A673 (cell line): Measurements from ENCODE around the gene ADAMTS5. TPM values are rescaled to one million over a fixed set of nuclear protein-coding genes. Genes with fewer than 3 reads are reported as not detected.

Experiments used
- BruUV-seq: library from RNA; stranded (reverse); fragments of 400-500 nt; replicated peaks from 2 replicates; lab custom pipeline; 2021; lab: Mats Ljungman, UMichigan
- CTCF ChIA-PET: fragments of 300-600 bp; sonication (Branson Sonifier 250); formaldehyde crosslinking; loops from one replicate; lab custom pipeline; 2022; ENCODE audit warnings: antibody characterized with exemption; lab: Charles Lee
- POLR2A ChIA-PET: fragments of 300-600 bp; sonication (Branson Sonifier 250); formaldehyde crosslinking; loops from one replicate; lab custom pipeline; 2022; ENCODE audit warnings: antibody characterized with exemption; ENCODE audit not compliant: low non-redundant PET; lab: Charles Lee
- DNase-seq: peaks from one replicate; pipeline ENCODE4 v3.0.0-alpha.2; 2015; ENCODE audit warnings: low spot score
- H3K27ac ChIP-seq: fragments of 200-600 bp; sonication (generic); 2 replicates; pipeline ENCODE4 v1.5.1; 2016; ENCODE audit warnings: mixed run types, low read depth, mild to moderate bottlenecking, mixed read lengths, antibody characterized with exemption, low read length; ENCODE audit not compliant: poor library complexity, severe bottlenecking
- H3K27me3 ChIP-seq: fragments of 200-600 bp; sonication (generic); replicated peaks from 2 replicates; pipeline ENCODE4 v1.6.1; 2017; ENCODE audit warnings: mixed run types, low read depth, mild to moderate bottlenecking, mixed read lengths, antibody characterized with exemption, low read length; ENCODE audit not compliant: insufficient read depth, poor library complexity
- H3K36me3 ChIP-seq: fragments of 200-600 bp; sonication (generic); 2 replicates; pipeline ENCODE4 v1.6.1; 2016; ENCODE audit warnings: mixed run types, mild to moderate bottlenecking, mixed read lengths, antibody characterized with exemption, low read length; ENCODE audit not compliant: insufficient read depth, poor library complexity, severe bottlenecking
- H3K4me1 ChIP-seq: fragments of 200-600 bp; sonication (generic); 2 replicates; pipeline ENCODE4 v1.6.1; 2017; ENCODE audit warnings: mixed run types, mild to moderate bottlenecking, mixed read lengths, antibody characterized with exemption, low read length; ENCODE audit not compliant: insufficient read depth, poor library complexity, severe bottlenecking
- H3K4me3 ChIP-seq: fragments of 200-600 bp; sonication (generic); 2 replicates; pipeline ENCODE4 v1.5.1; 2016; ENCODE audit warnings: low read depth, mixed run types, mild to moderate bottlenecking, mixed read lengths, low read length; ENCODE audit not compliant: poor library complexity, severe bottlenecking
- H3K9me3 ChIP-seq: fragments of 200-600 bp; sonication (generic); 2 replicates; pipeline ENCODE4 v1.6.1; 2016; ENCODE audit warnings: mixed run types, low read depth, mild to moderate bottlenecking, mixed read lengths, antibody characterized with exemption, low read length; ENCODE audit not compliant: poor library complexity, severe bottlenecking
- EZH2 ChIP-seq: fragments of 200-600 bp; sonication (generic); IDR thresholded peaks from 2 replicates; pipeline ENCODE4 v1.6.1; 2017; ENCODE audit warnings: borderline replicate concordance, low read depth, mild to moderate bottlenecking, mixed read lengths, antibody characterized with exemption, low read length; ENCODE audit not compliant: poor library complexity, severe bottlenecking
- intact Hi-C: fragments of 100-400 bp; cut with micrococcal nuclease; formaldehyde crosslinking; loops from one replicate; pipeline ENCODE4 v1.10.0; 2022; ENCODE audit not compliant: unreplicated experiment
- total RNA-seq: library from RNA; stranded (reverse); gene quantifications from 2 replicates; pipeline ENCODE4 v1.2.3, GENCODE V29; 2021
- TF ChIP-seq, protein P1 (sequence below): fragments of 300-800, 200-600 bp; sonication (generic); conservative IDR thresholded peaks from 2 replicates; pipeline ENCODE4 v1.5.1; 2017; ENCODE audit warnings: low read depth, mild to moderate bottlenecking, antibody characterized with exemption, low read length, moderate library complexity, mixed read lengths

The ADAMTS5 gene
- total RNA-seq, 1 experiment from 2014 or later: not detected

GRCh38 chr21:26887251-26887650, 79.6 kb downstream of the ADAMTS5 start:
- H3K9me3 ChIP-seq: no peaks in the 10 kb centered on the region
- TF ChIP-seq, protein P1, sequence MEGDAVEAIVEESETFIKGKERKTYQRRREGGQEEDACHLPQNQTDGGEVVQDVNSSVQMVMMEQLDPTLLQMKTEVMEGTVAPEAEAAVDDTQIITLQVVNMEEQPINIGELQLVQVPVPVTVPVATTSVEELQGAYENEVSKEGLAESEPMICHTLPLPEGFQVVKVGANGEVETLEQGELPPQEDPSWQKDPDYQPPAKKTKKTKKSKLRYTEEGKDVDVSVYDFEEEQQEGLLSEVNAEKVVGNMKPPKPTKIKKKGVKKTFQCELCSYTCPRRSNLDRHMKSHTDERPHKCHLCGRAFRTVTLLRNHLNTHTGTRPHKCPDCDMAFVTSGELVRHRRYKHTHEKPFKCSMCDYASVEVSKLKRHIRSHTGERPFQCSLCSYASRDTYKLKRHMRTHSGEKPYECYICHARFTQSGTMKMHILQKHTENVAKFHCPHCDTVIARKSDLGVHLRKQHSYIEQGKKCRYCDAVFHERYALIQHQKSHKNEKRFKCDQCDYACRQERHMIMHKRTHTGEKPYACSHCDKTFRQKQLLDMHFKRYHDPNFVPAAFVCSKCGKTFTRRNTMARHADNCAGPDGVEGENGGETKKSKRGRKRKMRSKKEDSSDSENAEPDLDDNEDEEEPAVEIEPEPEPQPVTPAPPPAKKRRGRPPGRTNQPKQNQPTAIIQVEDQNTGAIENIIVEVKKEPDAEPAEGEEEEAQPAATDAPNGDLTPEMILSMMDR: no peak
- no peak for TF ChIP-seq EZH2
- no peak overlapping the region for H3K27ac ChIP-seq
- no peak overlapping the region for H3K4me3 ChIP-seq
- ChIA-PET CTCF (no interaction called here), POLR2A (interaction anchor here (0.6 kb wide), 1 partner anchor 810 kb away, joined by 3 read pairs; no protein-coding TSS in a partner anchor)
- no peaks in the 10 kb centered on the region for H3K36me3 ChIP-seq
- no peaks in the 10 kb centered on the region for H3K4me1 ChIP-seq
- H3K27me3 ChIP-seq: peaks cover 30% of the 10 kb centered on the region
- no TSS peak for BruUV-seq
- intact Hi-C loops: loop anchor here (10.0 kb wide), 1 partner anchor 678 kb away; no protein-coding TSS in a partner anchor
- DNase-seq: no peak

DNA sequence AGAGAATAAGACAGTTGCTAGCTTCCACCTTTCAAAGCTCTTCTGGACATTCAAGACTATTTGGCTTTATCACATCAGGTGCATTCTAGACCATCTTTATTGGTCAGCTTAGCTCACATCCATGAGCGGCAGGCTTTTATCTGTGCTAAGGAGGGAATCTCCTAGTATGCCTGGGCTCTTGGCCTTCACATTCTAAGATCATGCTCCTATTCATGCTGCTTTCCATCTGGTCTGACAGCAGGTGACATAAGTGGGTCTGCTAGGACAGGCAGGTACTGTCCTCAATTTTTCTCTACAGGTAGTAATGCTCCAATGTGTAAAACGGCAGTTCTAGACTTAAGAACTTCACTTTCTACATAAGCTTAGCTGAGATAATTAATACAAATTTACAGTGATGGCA, 82.5 kb downstream of the ADAMTS5 start:
- peaks cover 29% of the 10 kb centered on the region for H3K27me3 ChIP-seq
- H3K4me1 ChIP-seq: no peaks in the 10 kb centered on the region
- no peak overlapping the region for H3K4me3 ChIP-seq
- TF ChIP-seq, protein P1: no peak
- no peak for TF ChIP-seq EZH2
- H3K9me3 ChIP-seq: no peaks in the 10 kb centered on the region
- POLR2A ChIA-PET: no interaction called here
- intact Hi-C loops: loop anchor here (10.0 kb wide), 1 partner anchor 680 kb away; no protein-coding TSS in a partner anchor
- CTCF ChIA-PET: no interaction called here
- BruUV-seq: no TSS peak
- no peak overlapping the region for H3K27ac ChIP-seq
- no peak for DNase-seq
- H3K36me3 ChIP-seq: no peaks in the 10 kb centered on the region

- DNase-seq: no peak
- intact Hi-C loops: loop anchor here (10.0 kb wide), 1 partner anchor 681 kb away; no protein-coding TSS in a partner anchor
- POLR2A ChIA-PET: interaction anchor here (0.5 kb wide), 1 partner anchor 92 kb away, joined by 3 read pairs; no protein-coding TSS in a partner anchor
Observed at GRCh38 chr21:26883768-26884167, 83.1 kb downstream of the ADAMTS5 start.

More at GRCh38 chr21:26883768-26884167, 83.1 kb downstream of the ADAMTS5 start:
- Histone ChIP-seq H3K4me3 (no peak overlapping the region), H3K4me1 (no peaks in the 10 kb centered on the region), H3K9me3 (no peaks in the 10 kb centered on the region), H3K36me3 (no peaks in the 10 kb centered on the region), H3K27ac (no peak overlapping the region), H3K27me3 (peaks cover 23% of the 10 kb centered on the region)
- TF ChIP-seq EZH2: no peak
- TF ChIP-seq, protein P1: no peak
- CTCF ChIA-PET: no interaction called here
- no TSS peak for BruUV-seq
